ENCODE measurements around the gene LRRC10B. TPM values are rescaled to one million over a fixed set of nuclear protein-coding genes. Genes with fewer than 3 reads are reported as not detected.

Gene LRRC10B
- total RNA-seq, 2 experiments from 2014 or later = not detected

- peaks cover 2% of the 10 kb centered on the region for H3K4me1 Mint-ChIP-seq
- no peak overlapping the region for H3K27ac Mint-ChIP-seq
Measured at GRCh38 chr11:61526956-61527731, 18.6 kb downstream of the LRRC10B start.

GRCh38 chr11:61528114-61528513, 19.6 kb downstream of the LRRC10B start:
- H3K9me3 Mint-ChIP-seq = no peaks in the 10 kb centered on the region
- H3K4me3 Mint-ChIP-seq = no peak overlapping the region
- H3K36me3 Mint-ChIP-seq = no peaks in the 10 kb centered on the region
- H3K27ac Mint-ChIP-seq = no peak overlapping the region
- H3K27me3 Mint-ChIP-seq = peaks cover 5% of the 10 kb centered on the region
- no peak for DNase-seq
- peaks cover 2% of the 10 kb centered on the region for H3K4me1 Mint-ChIP-seq

More at GRCh38 chr11:61526956-61527731, 18.6 kb downstream of the LRRC10B start:
- DNase-seq = no peak
- H3K4me3 Mint-ChIP-seq = no peak overlapping the region
- H3K9me3 Mint-ChIP-seq = no peaks in the 10 kb centered on the region
- H3K27me3 Mint-ChIP-seq = peaks cover 5% of the 10 kb centered on the region
- no peaks in the 10 kb centered on the region for H3K36me3 Mint-ChIP-seq

GRCh38 chr11:61529537-61530225, 21.1 kb downstream of the LRRC10B start:
- peaks cover 11% of the 10 kb centered on the region for H3K27me3 Mint-ChIP-seq
- no peaks in the 10 kb centered on the region for H3K9me3 Mint-ChIP-seq
- DNase-seq = no peak
- no peaks in the 10 kb centered on the region for H3K36me3 Mint-ChIP-seq
- H3K4me1 Mint-ChIP-seq = peaks cover 2% of the 10 kb centered on the region
- H3K27ac Mint-ChIP-seq = no peak overlapping the region
- H3K4me3 Mint-ChIP-seq = no peak overlapping the region

GRCh38 chr11:61531044-61531443, 22.5 kb downstream of the LRRC10B start:
- no peaks in the 10 kb centered on the region for H3K36me3 Mint-ChIP-seq
- peaks cover 2% of the 10 kb centered on the region for H3K4me1 Mint-ChIP-seq
- H3K27me3 Mint-ChIP-seq = peaks cover 16% of the 10 kb centered on the region
- no peak for DNase-seq
- no peak overlapping the region for H3K4me3 Mint-ChIP-seq
- no peaks in the 10 kb centered on the region for H3K9me3 Mint-ChIP-seq
- H3K27ac Mint-ChIP-seq = no peak overlapping the region

- Mint-ChIP-seq H3K27me3 (peaks cover 16% of the 10 kb centered on the region), H3K9me3 (no peaks in the 10 kb centered on the region), H3K4me3 (no peak overlapping the region), H3K27ac (no peak overlapping the region), H3K4me1 (peaks cover 2% of the 10 kb centered on the region), H3K36me3 (no peaks in the 10 kb centered on the region)
- DNase-seq = peak; percentile 55
Measured at GRCh38 chr11:61532134-61533038, 23.8 kb downstream of the LRRC10B start.

- H3K27me3 Mint-ChIP-seq = peaks cover 11% of the 10 kb centered on the region
- no peak for DNase-seq
- H3K9me3 Mint-ChIP-seq = no peaks in the 10 kb centered on the region
- no peak overlapping the region for H3K4me3 Mint-ChIP-seq
- peaks cover 2% of the 10 kb centered on the region for H3K4me1 Mint-ChIP-seq
- H3K27ac Mint-ChIP-seq = no peak overlapping the region
- no peaks in the 10 kb centered on the region for H3K36me3 Mint-ChIP-seq
Measured at GRCh38 chr11:61533039-61533375, 24.5 kb downstream of the LRRC10B start.

GRCh38 chr11:61533401-61533800, 24.9 kb downstream of the LRRC10B start:
- Mint-ChIP-seq H3K4me1 (peaks cover 2% of the 10 kb centered on the region), H3K27me3 (peaks cover 11% of the 10 kb centered on the region), H3K4me3 (no peak overlapping the region), H3K36me3 (no peaks in the 10 kb centered on the region), H3K27ac (no peak overlapping the region), H3K9me3 (no peaks in the 10 kb centered on the region)
- DNase-seq = no peak

GRCh38 chr11:61534025-61534932, 25.7 kb downstream of the LRRC10B start:
- H3K4me3 Mint-ChIP-seq = no peak overlapping the region
- peaks cover 11% of the 10 kb centered on the region for H3K27me3 Mint-ChIP-seq
- DNase-seq = no peak
- H3K27ac Mint-ChIP-seq = no peak overlapping the region
- H3K36me3 Mint-ChIP-seq = no peaks in the 10 kb centered on the region
- peaks cover 2% of the 10 kb centered on the region for H3K4me1 Mint-ChIP-seq
- no peaks in the 10 kb centered on the region for H3K9me3 Mint-ChIP-seq

GRCh38 chr11:61534933-61535839, 26.6 kb downstream of the LRRC10B start:
- H3K4me3 Mint-ChIP-seq = no peak overlapping the region
- H3K9me3 Mint-ChIP-seq = no peaks in the 10 kb centered on the region
- peaks cover 11% of the 10 kb centered on the region for H3K27me3 Mint-ChIP-seq
- H3K4me1 Mint-ChIP-seq = peaks cover 2% of the 10 kb centered on the region
- no peaks in the 10 kb centered on the region for H3K36me3 Mint-ChIP-seq
- no peak for DNase-seq
- no peak overlapping the region for H3K27ac Mint-ChIP-seq

GRCh38 chr11:61535998-61536675, 27.6 kb downstream of the LRRC10B start:
- no peaks in the 10 kb centered on the region for H3K9me3 Mint-ChIP-seq
- DNase-seq = no peak
- H3K27me3 Mint-ChIP-seq = peaks cover 19% of the 10 kb centered on the region

GRCh38 chr11:61536676-61537270, 28.2 kb downstream of the LRRC10B start:
- Mint-ChIP-seq H3K36me3 (no peaks in the 10 kb centered on the region), H3K4me3 (no peak overlapping the region), H3K27ac (no peak overlapping the region), H3K9me3 (no peaks in the 10 kb centered on the region), H3K27me3 (peaks cover 25% of the 10 kb centered on the region), H3K4me1 (no peaks in the 10 kb centered on the region)
- no peak for DNase-seq

More at GRCh38 chr11:61535998-61536675, 27.6 kb downstream of the LRRC10B start:
- H3K27ac Mint-ChIP-seq = no peak overlapping the region
- no peaks in the 10 kb centered on the region for H3K36me3 Mint-ChIP-seq
- H3K4me1 Mint-ChIP-seq = peaks cover 1% of the 10 kb centered on the region
- no peak overlapping the region for H3K4me3 Mint-ChIP-seq

GRCh38 chr11:61537326-61537725, 28.8 kb downstream of the LRRC10B start:
- Mint-ChIP-seq H3K4me3 (no peak overlapping the region), H3K27ac (no peak overlapping the region), H3K27me3 (peaks cover 27% of the 10 kb centered on the region), H3K9me3 (no peaks in the 10 kb centered on the region), H3K36me3 (no peaks in the 10 kb centered on the region), H3K4me1 (no peaks in the 10 kb centered on the region)
- no peak for DNase-seq

GRCh38 chr11:61538636-61538961, 30.1 kb downstream of the LRRC10B start:
- Mint-ChIP-seq H3K4me1 (no peaks in the 10 kb centered on the region), H3K9me3 (no peaks in the 10 kb centered on the region), H3K27me3 (peaks cover 27% of the 10 kb centered on the region), H3K4me3 (no peak overlapping the region), H3K27ac (no peak overlapping the region), H3K36me3 (no peaks in the 10 kb centered on the region)
- no peak for DNase-seq
